ENCODE data around the gene GRM8. TPM values are rescaled to one million over a fixed set of nuclear protein-coding genes. Genes with fewer than 3 reads are reported as not detected.

The GRM8 gene
- polyA plus RNA-seq, 1 donor from 2014 or later: 1.5 TPM

DNA sequence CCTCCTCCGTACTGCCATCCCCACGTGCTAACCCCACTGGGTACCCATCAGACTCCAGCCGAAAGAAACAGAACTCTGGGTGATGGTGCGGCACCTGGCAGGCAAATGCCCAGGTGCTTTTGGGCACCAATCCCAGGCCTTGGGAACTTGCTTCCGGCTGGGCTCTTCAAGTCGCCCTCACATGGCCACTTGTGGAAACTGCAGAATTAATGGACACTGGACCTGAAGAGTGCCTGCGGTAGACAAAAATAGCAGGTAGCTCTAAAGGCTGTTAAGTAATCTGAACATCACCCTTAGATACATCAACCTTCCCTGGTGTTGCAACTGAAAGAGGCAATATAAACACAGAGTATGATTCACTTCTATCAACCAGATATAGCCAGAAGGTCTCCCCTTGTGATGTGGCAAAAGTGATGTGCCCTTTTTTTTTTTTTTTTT lies 644.4 kb downstream of the GRM8 start:
- Histone ChIP-seq H3K27me3 (ENCODE audit: insufficient read depth, low read depth, low read length) (no peaks in the 10 kb centered on the region), H2AFZ (ENCODE audit: low read depth, low read length) (no peak overlapping the region), H3K9me2 (ENCODE audit: insufficient read depth, low read length) (no peaks in the 10 kb centered on the region), H3K4me2 (ENCODE audit: low read length) (no peak overlapping the region), H3K4me3 (ENCODE audit: low read length) (no peak overlapping the region), H3K9ac (ENCODE audit: low read length) (no peak overlapping the region), H3K79me2 (replicated peaks; ENCODE audit: insufficient read depth, low read length) (no peaks in the 10 kb centered on the region), H4K20me1 (ENCODE audit: insufficient read depth) (no peaks in the 10 kb centered on the region), H3K9me3 (ENCODE audit: low read length) (no peaks in the 10 kb centered on the region), H3K27ac (ENCODE audit: low read length) (no peak overlapping the region), H3K36me3 (ENCODE audit: insufficient read depth, low read length) (no peaks in the 10 kb centered on the region), H3F3A (ENCODE audit: insufficient read depth, low read length, poor library complexity, severe bottlenecking) (no peaks in the 10 kb centered on the region)
- TF ChIP-seq POLR2AphosphoS5 (IDR thresholded peaks at IDR 0.05) (no peak), TAF1 (IDR thresholded peaks at IDR 0.05; ENCODE audit: low read depth) (no peak), EZH2 (IDR thresholded peaks at IDR 0.05; ENCODE audit: borderline replicate concordance, insufficient read depth, low read length, poor library complexity, severe bottlenecking) (no peak), RAD21 (conservative IDR thresholded peaks at IDR 0.05) (no peak), EP300 (conservative IDR thresholded peaks at IDR 0.05; ENCODE audit: poor library complexity, severe bottlenecking) (no peak), REST (IDR thresholded peaks at IDR 0.05; ENCODE audit: borderline replicate concordance) (no peak), MXI1 (conservative IDR thresholded peaks at IDR 0.05; ENCODE audit: poor library complexity, severe bottlenecking) (no peak), SMC3 (conservative IDR thresholded peaks at IDR 0.05; ENCODE audit: poor library complexity) (no peak)

DNA sequence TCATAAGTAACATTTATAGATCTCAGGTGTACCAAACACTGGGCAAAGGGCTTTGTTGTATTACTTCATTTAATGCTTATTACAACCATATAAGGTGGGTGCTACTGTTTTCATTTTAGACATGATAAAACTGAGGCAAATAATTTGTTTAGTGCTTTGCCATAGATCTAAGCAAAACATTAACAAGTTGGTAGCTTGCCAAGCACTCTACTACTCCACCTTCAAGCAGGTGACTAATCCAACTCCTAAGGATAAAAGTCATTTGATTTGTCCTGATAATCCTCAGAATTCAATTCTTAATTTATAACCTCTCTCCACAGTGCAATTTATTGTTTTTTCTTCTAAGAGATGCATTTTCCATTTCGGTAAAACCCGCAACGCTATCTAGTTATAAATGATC lies 646.4 kb downstream of the GRM8 start:
- Histone ChIP-seq H3K9me2 (ENCODE audit: insufficient read depth, low read length) (no peaks in the 10 kb centered on the region), H3K9ac (ENCODE audit: low read length) (no peak overlapping the region), H3K36me3 (ENCODE audit: insufficient read depth, low read length) (no peaks in the 10 kb centered on the region), H3K27me3 (ENCODE audit: insufficient read depth, low read depth, low read length) (no peaks in the 10 kb centered on the region), H3K4me2 (ENCODE audit: low read length) (no peak overlapping the region), H3K79me2 (replicated peaks; ENCODE audit: insufficient read depth, low read length) (no peaks in the 10 kb centered on the region), H3F3A (ENCODE audit: insufficient read depth, low read length, poor library complexity, severe bottlenecking) (no peaks in the 10 kb centered on the region), H4K20me1 (ENCODE audit: insufficient read depth) (no peaks in the 10 kb centered on the region), H3K9me3 (ENCODE audit: low read length) (no peaks in the 10 kb centered on the region), H3K4me3 (ENCODE audit: low read length) (no peak overlapping the region), H2AFZ (ENCODE audit: low read depth, low read length) (no peak overlapping the region), H3K27ac (ENCODE audit: low read length) (no peak overlapping the region)
- TF ChIP-seq POLR2AphosphoS5 (IDR thresholded peaks at IDR 0.05): no peak
- no peak for TF ChIP-seq MXI1 (conservative IDR thresholded peaks at IDR 0.05; ENCODE audit: poor library complexity, severe bottlenecking)
- TF ChIP-seq REST (IDR thresholded peaks at IDR 0.05; ENCODE audit: borderline replicate concordance): no peak
- TF ChIP-seq SMC3 (conservative IDR thresholded peaks at IDR 0.05; ENCODE audit: poor library complexity): no peak
- TF ChIP-seq RAD21 (conservative IDR thresholded peaks at IDR 0.05): no peak
- TF ChIP-seq, protein P1, sequence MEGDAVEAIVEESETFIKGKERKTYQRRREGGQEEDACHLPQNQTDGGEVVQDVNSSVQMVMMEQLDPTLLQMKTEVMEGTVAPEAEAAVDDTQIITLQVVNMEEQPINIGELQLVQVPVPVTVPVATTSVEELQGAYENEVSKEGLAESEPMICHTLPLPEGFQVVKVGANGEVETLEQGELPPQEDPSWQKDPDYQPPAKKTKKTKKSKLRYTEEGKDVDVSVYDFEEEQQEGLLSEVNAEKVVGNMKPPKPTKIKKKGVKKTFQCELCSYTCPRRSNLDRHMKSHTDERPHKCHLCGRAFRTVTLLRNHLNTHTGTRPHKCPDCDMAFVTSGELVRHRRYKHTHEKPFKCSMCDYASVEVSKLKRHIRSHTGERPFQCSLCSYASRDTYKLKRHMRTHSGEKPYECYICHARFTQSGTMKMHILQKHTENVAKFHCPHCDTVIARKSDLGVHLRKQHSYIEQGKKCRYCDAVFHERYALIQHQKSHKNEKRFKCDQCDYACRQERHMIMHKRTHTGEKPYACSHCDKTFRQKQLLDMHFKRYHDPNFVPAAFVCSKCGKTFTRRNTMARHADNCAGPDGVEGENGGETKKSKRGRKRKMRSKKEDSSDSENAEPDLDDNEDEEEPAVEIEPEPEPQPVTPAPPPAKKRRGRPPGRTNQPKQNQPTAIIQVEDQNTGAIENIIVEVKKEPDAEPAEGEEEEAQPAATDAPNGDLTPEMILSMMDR (IDR thresholded peaks at IDR 0.05; ENCODE audit: poor library complexity, severe bottlenecking): no peak
- no peak for TF ChIP-seq EZH2 (IDR thresholded peaks at IDR 0.05; ENCODE audit: borderline replicate concordance, insufficient read depth, low read length, poor library complexity, severe bottlenecking)
- no peak for TF ChIP-seq EP300 (conservative IDR thresholded peaks at IDR 0.05; ENCODE audit: poor library complexity, severe bottlenecking)

Measured in neural cell (in vitro differentiated cells).